H9 (cell line): ENCODE data around the gene MID1. TPM values are rescaled to one million over a fixed set of nuclear protein-coding genes. Genes with fewer than 3 reads are reported as not detected.

Experiments
- DNase-seq: peaks from one replicate; pipeline ENCODE4 v3.0.0-alpha.2; 2017
- H2AFZ ChIP-seq: one replicate; pipeline ENCODE4 v1.6.1; 2013; ENCODE audit warnings: mild to moderate bottlenecking, low read length, control low read depth, moderate library complexity
- H2AK5ac ChIP-seq: 2 replicates; pipeline ENCODE4 v1.6.1; 2013; ENCODE audit warnings: low read length, control low read depth, mixed read lengths; ENCODE audit not compliant: insufficient read length
- H2BK120ac ChIP-seq: one replicate; pipeline ENCODE4 v1.6.1; 2013; ENCODE audit warnings: low read depth, mild to moderate bottlenecking, low read length, control low read depth, inconsistent platforms; ENCODE audit not compliant: poor library complexity, severe bottlenecking
- H2BK12ac ChIP-seq: 2 replicates; pipeline ENCODE4 v1.6.1; 2013; ENCODE audit warnings: low read length, control low read depth, mixed read lengths, low read depth; ENCODE audit not compliant: insufficient read length
- H2BK15ac ChIP-seq: 2 replicates; pipeline ENCODE4 v1.6.1; 2013; ENCODE audit warnings: low read depth, low read length, control low read depth
- H2BK20ac ChIP-seq: one replicate; pipeline ENCODE4 v1.6.1; 2013; ENCODE audit warnings: low read depth, mild to moderate bottlenecking, low read length, control low read depth, inconsistent platforms; ENCODE audit not compliant: poor library complexity, severe bottlenecking
- H2BK5ac ChIP-seq: 2 replicates; pipeline ENCODE4 v1.6.1; 2013; ENCODE audit warnings: low read length, control low read depth, mixed read lengths; ENCODE audit not compliant: insufficient read length
- H3K14ac ChIP-seq: 2 replicates; pipeline ENCODE4 v1.6.1; 2013; ENCODE audit warnings: low read length, control low read depth; ENCODE audit not compliant: insufficient read depth
- H3K18ac ChIP-seq: 2 replicates; pipeline ENCODE4 v1.6.1; 2013; ENCODE audit warnings: low read depth, mild to moderate bottlenecking, mixed read lengths, low read length, control low read depth; ENCODE audit not compliant: insufficient read length
- H3K23ac ChIP-seq: 2 replicates; pipeline ENCODE4 v1.6.1; 2013; ENCODE audit warnings: low read length, control low read depth, mixed read lengths, low read depth; ENCODE audit not compliant: insufficient read length
- H3K23me2 ChIP-seq: 2 replicates; pipeline ENCODE4 v1.6.1; 2013; ENCODE audit warnings: low read depth, mild to moderate bottlenecking, mixed read lengths, low read length, control low read depth; ENCODE audit not compliant: insufficient read length, poor library complexity, severe bottlenecking
- H3K27ac ChIP-seq: 2 replicates; pipeline ENCODE4 v1.5.1; 2013; ENCODE audit warnings: low read length, control low read depth, mixed read lengths, low read depth; ENCODE audit not compliant: insufficient read length
- H3K27me3 ChIP-seq: 2 replicates; pipeline ENCODE4 v1.6.1; 2013; ENCODE audit warnings: low read length, control low read depth, inconsistent platforms; ENCODE audit not compliant: insufficient read depth
- H3K4ac ChIP-seq: 2 replicates; pipeline ENCODE4 v1.6.1; 2013; ENCODE audit warnings: low read depth, mild to moderate bottlenecking, control low read depth, inconsistent platforms, low read length, moderate library complexity
- H3K4me1 ChIP-seq: 2 replicates; pipeline ENCODE4 v1.6.1; 2013; ENCODE audit warnings: low read length, control low read depth, inconsistent platforms; ENCODE audit not compliant: insufficient read depth
- H3K4me2 ChIP-seq: 2 replicates; pipeline ENCODE4 v1.6.1; 2013; ENCODE audit warnings: low read length, control low read depth, mixed read lengths; ENCODE audit not compliant: insufficient read length, insufficient read depth
- H3K56ac ChIP-seq: 2 replicates; pipeline ENCODE4 v1.6.1; 2013; ENCODE audit warnings: low read depth, mild to moderate bottlenecking, mixed read lengths, low read length, control low read depth; ENCODE audit not compliant: insufficient read length
- H3K79me1 ChIP-seq: 2 replicates; pipeline ENCODE4 v1.6.1; 2013; ENCODE audit warnings: low read depth, mild to moderate bottlenecking, moderate library complexity, low read length, control low read depth, inconsistent platforms; ENCODE audit not compliant: insufficient read depth, poor library complexity, severe bottlenecking
- H3K79me2 ChIP-seq: 2 replicates; pipeline ENCODE4 v1.6.1; 2013; ENCODE audit warnings: low read length, control low read depth, inconsistent platforms; ENCODE audit not compliant: insufficient read depth
- H3K9ac ChIP-seq: 2 replicates; pipeline ENCODE4 v1.6.1; 2013; ENCODE audit warnings: low read length, control low read depth, mixed read lengths; ENCODE audit not compliant: insufficient read length; ENCODE audit errors: extremely low read depth
- H3K9me3 ChIP-seq: one replicate; pipeline ENCODE4 v1.6.1; 2013; ENCODE audit warnings: low read depth, low read length, inconsistent platforms; ENCODE audit not compliant: control insufficient read depth
- H3T11ph ChIP-seq: one replicate; pipeline ENCODE4 v1.6.1; 2013; ENCODE audit warnings: mild to moderate bottlenecking, low read length, control low read depth, inconsistent platforms
- H4K20me1 ChIP-seq: one replicate; pipeline ENCODE4 v1.6.1; 2013; ENCODE audit not compliant: control insufficient read depth, insufficient read length, insufficient read depth
- H4K5ac ChIP-seq: 2 replicates; pipeline ENCODE4 v1.6.1; 2013; ENCODE audit warnings: low read depth, mild to moderate bottlenecking, mixed read lengths, low read length, control low read depth; ENCODE audit not compliant: insufficient read length
- H4K8ac ChIP-seq: replicated peaks from 2 replicates; pipeline ENCODE4 v1.6.1; 2013; ENCODE audit warnings: low read length, control low read depth, mixed read lengths, low read depth; ENCODE audit not compliant: insufficient read length
- H4K91ac ChIP-seq: 2 replicates; pipeline ENCODE4 v1.6.1; 2013; ENCODE audit warnings: low read depth, mild to moderate bottlenecking, moderate library complexity, mixed read lengths, low read length, control low read depth; ENCODE audit not compliant: insufficient read length
- H3K27ac Mint-ChIP-seq, 3 experiments: 2 replicates in 2 of 3; 3 replicates in 1 of 3; pipeline ENCODE4 v1.8.0; 2020 to 2021; ENCODE audit warnings: mixed read lengths in 3 of 3, mild to moderate bottlenecking in 1 of 3, moderate library complexity in 1 of 3
- H3K27me3 Mint-ChIP-seq: 2 replicates; pipeline ENCODE4 v1.8.0; 2021; ENCODE audit warnings: low read depth, mild to moderate bottlenecking, moderate library complexity, mixed read lengths
- H3K36me3 Mint-ChIP-seq, 3 experiments: 2 replicates in 2 of 3; 3 replicates in 1 of 3; pipeline ENCODE4 v1.8.0; 2020 to 2021; ENCODE audit warnings: low read depth in 3 of 3, mixed read lengths in 3 of 3; ENCODE audit not compliant: insufficient read depth in 1 of 3
- H3K4me1 Mint-ChIP-seq, 2 experiments: 2 replicates each; pipeline ENCODE4 v1.8.0; 2020; ENCODE audit warnings: mixed read lengths in 2 of 2
- H3K4me3 Mint-ChIP-seq, 2 experiments: 2 replicates in 1 of 2; 3 replicates in 1 of 2; pipeline ENCODE4 v1.8.0; 2020 to 2021; ENCODE audit warnings: mild to moderate bottlenecking in 2 of 2, mixed read lengths in 2 of 2, moderate library complexity in 1 of 2
- H3K9me3 Mint-ChIP-seq, 2 experiments: 2 replicates in 1 of 2; 3 replicates in 1 of 2; pipeline ENCODE4 v1.8.0; 2020; ENCODE audit warnings: mild to moderate bottlenecking in 2 of 2, mixed read lengths in 2 of 2, moderate library complexity in 1 of 2
- CTCF ChIP-seq: fragments of 200-600 bp; sonication (generic); conservative IDR thresholded peaks from 3 replicates; pipeline ENCODE4 v1.8.0; 2021; ENCODE audit warnings: antibody characterized with exemption, mild to moderate bottlenecking
- WGBS: extraction: QIAGEN DNeasy Blood & Tissue Kit; methylation state at CpG from one replicate; pipeline ENCODE4 v1.1.7; 2013; ENCODE audit warnings: missing lambda C conversion rate, low lambda C conversion rate, mixed read lengths; ENCODE audit not compliant: insufficient read length; ENCODE audit errors: extremely low coverage; 5-methylcytosine and 5-hydroxymethylcytosine counted together
- total RNA-seq: library from RNA; stranded (reverse); gene quantifications from 2 replicates; pipeline ENCODE4 v1.2.1, GENCODE V29; 2021

The MID1 gene
- total RNA-seq, 1 experiment from 2014 or later, result 32.9 TPM

- TF ChIP-seq CTCF, result no peak
- Histone ChIP-seq H2AK5ac (no peak overlapping the region), H4K8ac (no peak overlapping the region), H4K5ac (no peak overlapping the region), H3K9ac (no peak overlapping the region), H2BK12ac (no peak overlapping the region), H2BK15ac (no peak overlapping the region), H3K4me1 (peaks cover 10% of the 10 kb centered on the region; the same call in 1 of the 2 replicates), H2AFZ (no peak overlapping the region), H3K27ac (no peak overlapping the region), H2BK20ac (no peak overlapping the region), H3K79me1 (no peaks in the 10 kb centered on the region), H4K20me1 (no peaks in the 10 kb centered on the region), H3K27me3 (no peaks in the 10 kb centered on the region), H3T11ph (no peak overlapping the region), H3K4me2 (no peak overlapping the region), H2BK120ac (no peak overlapping the region), H3K23me2 (no peaks in the 10 kb centered on the region), H3K79me2 (no peaks in the 10 kb centered on the region), H3K9me3 (peaks cover 8% of the 10 kb centered on the region), H3K18ac (no peak overlapping the region), H3K23ac (no peak overlapping the region), H4K91ac (no peak overlapping the region), H3K14ac (no peak overlapping the region), H3K56ac (no peak overlapping the region), H3K4ac (no peak overlapping the region), H2BK5ac (no peak overlapping the region)
- H3K36me3 Mint-ChIP-seq, result peaks cover 0 to 4% (median 0%) of the 10 kb centered on the region in 3 experiments; a peak in 3 of 7 replicates
- H3K4me1 Mint-ChIP-seq, result peaks cover 8 to 20% of the 10 kb centered on the region in 2 experiments
- H3K27ac Mint-ChIP-seq, result no peak overlapping the region
- H3K4me3 Mint-ChIP-seq, result no peak overlapping the region
- no CpG with 5 or more reads among the region's 6 CpGs for WGBS
- no peak for DNase-seq
- peaks cover 4% of the 10 kb centered on the region for H3K27me3 Mint-ChIP-seq
- peaks cover 40 to 45% of the 10 kb centered on the region in 2 experiments for H3K9me3 Mint-ChIP-seq
Measured at GRCh38 chrX:10395643-10396042, 224.7 kb downstream of the MID1 start.
